ENCODE measurements around the gene NKX2-4.

DNA sequence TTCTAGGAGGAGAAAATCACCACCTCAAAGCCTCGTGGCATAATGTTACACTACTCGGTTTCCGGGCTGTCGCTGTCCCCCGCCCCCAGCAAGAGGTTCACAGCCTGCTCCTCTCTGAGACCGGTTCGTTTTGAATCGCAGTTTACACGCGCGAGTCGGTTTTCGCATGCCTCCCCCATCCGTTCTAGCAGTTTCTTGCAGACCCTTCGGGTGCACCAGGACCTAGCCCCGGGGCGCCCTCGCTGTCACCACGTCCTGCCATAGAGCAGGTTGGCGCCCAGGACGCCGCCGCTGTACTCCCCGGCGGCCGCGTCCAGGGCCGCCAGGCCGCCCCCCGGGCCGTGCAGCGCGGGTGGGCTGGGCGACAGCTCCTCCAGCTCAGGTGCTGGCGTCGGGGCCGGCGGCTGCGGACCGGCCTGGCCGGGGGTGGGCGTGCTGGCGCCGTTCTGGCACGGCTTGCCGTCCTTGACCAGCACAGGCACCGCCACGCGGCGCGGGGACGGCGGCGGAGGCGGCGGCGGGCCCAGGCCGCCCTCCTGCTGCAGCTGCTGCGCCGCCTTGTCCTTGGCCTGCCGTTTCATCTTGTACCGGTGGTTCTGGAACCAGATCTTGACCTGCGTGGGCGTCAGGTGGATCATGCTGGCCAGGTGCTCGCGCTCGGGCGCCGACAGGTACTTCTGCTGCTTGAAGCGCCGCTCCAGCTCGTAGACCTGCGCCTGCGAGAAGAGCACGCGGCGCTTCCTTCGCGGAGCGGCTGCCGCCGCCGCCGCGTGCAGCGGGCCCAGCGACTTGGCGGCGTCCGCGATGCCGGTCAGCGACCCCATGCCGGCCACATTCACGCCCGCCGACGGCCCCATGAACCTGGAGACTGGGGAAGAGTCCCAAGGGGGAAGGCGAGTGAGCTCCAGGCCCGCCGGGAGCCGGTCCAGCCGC lies 1.4 kb downstream of the NKX2-4 start:
- TF ChIP-seq EZH2 (IDR thresholded peaks at IDR 0.05; ENCODE audit: insufficient read depth, poor library complexity, severe bottlenecking) (peak; percentile 82), EZH2phosphoT487 (IDR thresholded peaks at IDR 0.05; ENCODE audit: insufficient read depth, low read depth) (peak; percentile 24; the same call in 1 of the 2 replicates)
